ENCODE data around the gene ASIC2.

Gene ASIC2

DNA sequence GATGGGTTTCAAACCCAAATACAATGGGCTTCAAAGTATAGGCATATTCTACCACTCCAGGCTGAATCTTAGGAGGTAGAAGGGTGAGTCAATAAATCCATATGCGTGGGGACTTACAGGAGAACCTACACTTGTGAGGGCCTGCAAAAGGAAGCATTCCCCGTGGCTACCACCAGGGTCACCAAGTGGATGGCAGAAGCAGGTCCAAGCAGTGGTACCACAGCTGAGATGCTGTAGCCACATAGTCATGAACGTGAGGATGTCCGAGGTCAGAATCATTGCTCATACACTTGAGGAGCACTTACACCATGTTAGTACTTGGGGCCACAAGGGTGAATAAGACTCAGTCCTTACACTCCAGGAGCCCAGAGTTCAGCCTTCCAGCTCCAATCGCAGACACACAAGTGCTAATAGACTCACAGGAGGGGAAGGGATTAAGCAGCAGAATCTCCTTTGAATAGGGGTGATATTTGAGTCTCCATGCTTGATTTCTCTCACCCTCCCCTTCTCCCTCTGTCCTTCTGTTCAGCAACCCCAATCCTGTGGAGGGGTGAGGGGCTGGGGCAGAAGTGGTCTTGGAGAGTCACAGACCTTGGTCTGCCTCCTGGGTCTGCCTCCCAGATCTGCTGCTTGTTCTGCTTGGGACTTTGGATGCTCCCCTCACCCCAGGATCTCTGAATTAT, 42.5 kb upstream of the ASIC2 start:
- Histone ChIP-seq H3K27ac (replicated peaks) (no peak overlapping the region), H3K27me3 (ENCODE audit: insufficient read depth, poor library complexity, severe bottlenecking) (no peaks in the 10 kb centered on the region), H3K4me3 (replicated peaks; ENCODE audit: insufficient read depth, low read length) (no peak overlapping the region)
- TF ChIP-seq, protein P1, sequence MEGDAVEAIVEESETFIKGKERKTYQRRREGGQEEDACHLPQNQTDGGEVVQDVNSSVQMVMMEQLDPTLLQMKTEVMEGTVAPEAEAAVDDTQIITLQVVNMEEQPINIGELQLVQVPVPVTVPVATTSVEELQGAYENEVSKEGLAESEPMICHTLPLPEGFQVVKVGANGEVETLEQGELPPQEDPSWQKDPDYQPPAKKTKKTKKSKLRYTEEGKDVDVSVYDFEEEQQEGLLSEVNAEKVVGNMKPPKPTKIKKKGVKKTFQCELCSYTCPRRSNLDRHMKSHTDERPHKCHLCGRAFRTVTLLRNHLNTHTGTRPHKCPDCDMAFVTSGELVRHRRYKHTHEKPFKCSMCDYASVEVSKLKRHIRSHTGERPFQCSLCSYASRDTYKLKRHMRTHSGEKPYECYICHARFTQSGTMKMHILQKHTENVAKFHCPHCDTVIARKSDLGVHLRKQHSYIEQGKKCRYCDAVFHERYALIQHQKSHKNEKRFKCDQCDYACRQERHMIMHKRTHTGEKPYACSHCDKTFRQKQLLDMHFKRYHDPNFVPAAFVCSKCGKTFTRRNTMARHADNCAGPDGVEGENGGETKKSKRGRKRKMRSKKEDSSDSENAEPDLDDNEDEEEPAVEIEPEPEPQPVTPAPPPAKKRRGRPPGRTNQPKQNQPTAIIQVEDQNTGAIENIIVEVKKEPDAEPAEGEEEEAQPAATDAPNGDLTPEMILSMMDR (IDR thresholded peaks at IDR 0.05; ENCODE audit: insufficient read depth, low read length): no peak
- TF ChIP-seq, protein P2, sequence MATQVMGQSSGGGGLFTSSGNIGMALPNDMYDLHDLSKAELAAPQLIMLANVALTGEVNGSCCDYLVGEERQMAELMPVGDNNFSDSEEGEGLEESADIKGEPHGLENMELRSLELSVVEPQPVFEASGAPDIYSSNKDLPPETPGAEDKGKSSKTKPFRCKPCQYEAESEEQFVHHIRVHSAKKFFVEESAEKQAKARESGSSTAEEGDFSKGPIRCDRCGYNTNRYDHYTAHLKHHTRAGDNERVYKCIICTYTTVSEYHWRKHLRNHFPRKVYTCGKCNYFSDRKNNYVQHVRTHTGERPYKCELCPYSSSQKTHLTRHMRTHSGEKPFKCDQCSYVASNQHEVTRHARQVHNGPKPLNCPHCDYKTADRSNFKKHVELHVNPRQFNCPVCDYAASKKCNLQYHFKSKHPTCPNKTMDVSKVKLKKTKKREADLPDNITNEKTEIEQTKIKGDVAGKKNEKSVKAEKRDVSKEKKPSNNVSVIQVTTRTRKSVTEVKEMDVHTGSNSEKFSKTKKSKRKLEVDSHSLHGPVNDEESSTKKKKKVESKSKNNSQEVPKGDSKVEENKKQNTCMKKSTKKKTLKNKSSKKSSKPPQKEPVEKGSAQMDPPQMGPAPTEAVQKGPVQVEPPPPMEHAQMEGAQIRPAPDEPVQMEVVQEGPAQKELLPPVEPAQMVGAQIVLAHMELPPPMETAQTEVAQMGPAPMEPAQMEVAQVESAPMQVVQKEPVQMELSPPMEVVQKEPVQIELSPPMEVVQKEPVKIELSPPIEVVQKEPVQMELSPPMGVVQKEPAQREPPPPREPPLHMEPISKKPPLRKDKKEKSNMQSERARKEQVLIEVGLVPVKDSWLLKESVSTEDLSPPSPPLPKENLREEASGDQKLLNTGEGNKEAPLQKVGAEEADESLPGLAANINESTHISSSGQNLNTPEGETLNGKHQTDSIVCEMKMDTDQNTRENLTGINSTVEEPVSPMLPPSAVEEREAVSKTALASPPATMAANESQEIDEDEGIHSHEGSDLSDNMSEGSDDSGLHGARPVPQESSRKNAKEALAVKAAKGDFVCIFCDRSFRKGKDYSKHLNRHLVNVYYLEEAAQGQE (IDR thresholded peaks at IDR 0.05; ENCODE audit: insufficient replicate concordance, low read depth): no peak
- no peak for TF ChIP-seq SPI1 (IDR thresholded peaks at IDR 0.05; ENCODE audit: borderline replicate concordance, low read depth)
- no peak for TF ChIP-seq POLR2AphosphoS5 (IDR thresholded peaks at IDR 0.05; ENCODE audit: low read depth)
- TF ChIP-seq GABPA (IDR thresholded peaks at IDR 0.05; ENCODE audit: low read depth): no peak
- DNase-seq (ENCODE audit: low read depth in 1 of 2, low spot score in 1 of 2): no peak

DNA sequence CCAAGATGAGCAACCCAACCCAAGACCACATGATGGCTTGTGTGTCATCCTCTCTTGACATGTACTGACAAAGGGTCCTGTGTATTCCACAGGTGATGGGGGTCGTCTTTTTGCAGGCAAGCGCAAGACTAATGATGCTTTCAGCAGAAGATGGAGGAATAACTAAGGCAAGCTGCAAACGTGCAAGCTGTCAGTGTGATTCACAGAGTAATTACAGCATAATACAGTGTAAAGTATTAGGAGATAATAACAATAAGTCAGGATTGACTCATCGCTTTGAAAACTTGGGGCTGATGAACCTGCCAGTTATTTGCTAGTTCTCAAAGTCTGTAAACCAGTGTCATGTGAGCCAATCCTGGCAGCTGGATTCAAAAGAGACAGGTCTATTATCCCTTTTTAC, 41.6 kb upstream of the ASIC2 start:
- DNase-seq (ENCODE audit: low read depth in 1 of 2, low spot score in 1 of 2): no peak
- Histone ChIP-seq H3K27ac (replicated peaks) (no peak overlapping the region), H3K27me3 (ENCODE audit: insufficient read depth, poor library complexity, severe bottlenecking) (no peaks in the 10 kb centered on the region), H3K4me3 (replicated peaks; ENCODE audit: insufficient read depth, low read length) (no peak overlapping the region)
- TF ChIP-seq SPI1 (IDR thresholded peaks at IDR 0.05; ENCODE audit: borderline replicate concordance, low read depth) (no peak), POLR2AphosphoS5 (IDR thresholded peaks at IDR 0.05; ENCODE audit: low read depth) (no peak), GABPA (IDR thresholded peaks at IDR 0.05; ENCODE audit: low read depth) (no peak)
- TF ChIP-seq, protein P2 (IDR thresholded peaks at IDR 0.05; ENCODE audit: insufficient replicate concordance, low read depth): no peak
- TF ChIP-seq, protein P1 (IDR thresholded peaks at IDR 0.05; ENCODE audit: insufficient read depth, low read length): no peak

DNA sequence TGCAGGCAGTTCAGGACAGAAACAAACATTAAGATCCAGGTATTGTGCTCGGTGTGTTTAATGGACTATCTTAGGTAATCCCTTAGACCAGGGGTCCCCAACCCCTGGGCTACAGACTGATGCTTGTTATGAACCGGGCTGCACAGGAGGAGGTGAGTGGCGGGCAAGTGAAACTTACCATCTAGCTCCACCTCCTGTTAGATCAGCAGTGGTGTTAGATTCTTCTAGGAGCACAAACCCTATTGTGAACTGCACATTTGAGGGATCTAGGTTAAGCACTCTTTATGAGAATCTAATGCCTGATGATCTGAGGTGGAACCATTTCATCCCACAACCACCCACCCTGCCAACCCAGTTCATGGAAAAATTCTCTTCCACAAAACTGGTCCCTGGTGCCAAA, 37.8 kb upstream of the ASIC2 start:
- Histone ChIP-seq H3K27me3 (ENCODE audit: insufficient read depth, poor library complexity, severe bottlenecking) (no peaks in the 10 kb centered on the region), H3K4me3 (replicated peaks; ENCODE audit: insufficient read depth, low read length) (no peak overlapping the region), H3K27ac (replicated peaks) (no peak overlapping the region)
- TF ChIP-seq, protein P2 (IDR thresholded peaks at IDR 0.05; ENCODE audit: insufficient replicate concordance, low read depth): no peak
- TF ChIP-seq SPI1 (IDR thresholded peaks at IDR 0.05; ENCODE audit: borderline replicate concordance, low read depth): no peak
- TF ChIP-seq POLR2AphosphoS5 (IDR thresholded peaks at IDR 0.05; ENCODE audit: low read depth): no peak
- TF ChIP-seq, protein P1 (IDR thresholded peaks at IDR 0.05; ENCODE audit: insufficient read depth, low read length): no peak
- TF ChIP-seq GABPA (IDR thresholded peaks at IDR 0.05; ENCODE audit: low read depth): no peak
- no peak for DNase-seq (ENCODE audit: low read depth in 1 of 2, low spot score in 1 of 2)

Data from HL-60 (cell line).